ENCODE results near the gene FOXO3.
"Not testable (repeated sequence)": the region's sequence is repeated elsewhere in the genome, so short reads cannot be mapped to it uniquely, and the experiment has no call there.

FOXO3 gene

GRCh38 chr6:108677894-108678293, 117.2 kb downstream of the FOXO3 start:
- Histone ChIP-seq H3K36me3 (no peaks in the 10 kb centered on the region), H3K27ac (no peak overlapping the region)

GRCh38 chr6:108680314-108680713, 119.6 kb downstream of the FOXO3 start:
- H3K27ac ChIP-seq; H3K27me3 ChIP-seq (ENCODE audit: insufficient read depth, low read depth, severe bottlenecking); H3K9me3 ChIP-seq (ENCODE audit: severe bottlenecking); DNase-seq; H3K36me3 ChIP-seq; H3K4me3 ChIP-seq (ENCODE audit: low read depth, low read length): not testable (repeated sequence)

More at GRCh38 chr6:108677894-108678293, 117.2 kb downstream of the FOXO3 start:
- Histone ChIP-seq H3K9me3 (ENCODE audit: severe bottlenecking) (no peaks in the 10 kb centered on the region), H3K4me3 (ENCODE audit: low read depth, low read length) (no peak overlapping the region), H3K27me3 (ENCODE audit: insufficient read depth, low read depth, severe bottlenecking) (no peaks in the 10 kb centered on the region)
- DNase-seq: no peak
- TF ChIP-seq CTCF (IDR thresholded peaks at IDR 0.05; ENCODE audit: low read depth, low read length): no peak

GRCh38 chr6:108681721-108682120, 121.0 kb downstream of the FOXO3 start:
- H3K27ac ChIP-seq; DNase-seq; H3K4me3 ChIP-seq (ENCODE audit: low read depth, low read length); H3K9me3 ChIP-seq (ENCODE audit: severe bottlenecking); H3K36me3 ChIP-seq; H3K27me3 ChIP-seq (ENCODE audit: insufficient read depth, low read depth, severe bottlenecking): not testable (repeated sequence)

- H3K27ac ChIP-seq; H3K4me3 ChIP-seq (ENCODE audit: low read depth, low read length); DNase-seq; H3K9me3 ChIP-seq (ENCODE audit: severe bottlenecking); H3K27me3 ChIP-seq (ENCODE audit: insufficient read depth, low read depth, severe bottlenecking); H3K36me3 ChIP-seq: not testable (repeated sequence)
Measured at GRCh38 chr6:108682383-108683119, 121.8 kb downstream of the FOXO3 start.

- H3K27ac ChIP-seq; H3K27me3 ChIP-seq (ENCODE audit: insufficient read depth, low read depth, severe bottlenecking); H3K9me3 ChIP-seq (ENCODE audit: severe bottlenecking); H3K36me3 ChIP-seq; H3K4me3 ChIP-seq (ENCODE audit: low read depth, low read length); DNase-seq: not testable (repeated sequence)
Measured at GRCh38 chr6:108683976-108684375, 123.3 kb downstream of the FOXO3 start.

GRCh38 chr6:108684771-108685329, 124.1 kb downstream of the FOXO3 start:
- Histone ChIP-seq H3K4me3 (ENCODE audit: low read depth, low read length) (no peak overlapping the region), H3K36me3 (no peaks in the 10 kb centered on the region), H3K27me3 (ENCODE audit: insufficient read depth, low read depth, severe bottlenecking) (no peaks in the 10 kb centered on the region), H3K27ac (no peak overlapping the region), H3K9me3 (ENCODE audit: severe bottlenecking) (no peaks in the 10 kb centered on the region)
- TF ChIP-seq CTCF (IDR thresholded peaks at IDR 0.05; ENCODE audit: low read depth, low read length): no peak
- DNase-seq: no peak

- Histone ChIP-seq H3K27me3 (ENCODE audit: insufficient read depth, low read depth, severe bottlenecking) (no peaks in the 10 kb centered on the region), H3K36me3 (no peaks in the 10 kb centered on the region), H3K4me3 (ENCODE audit: low read depth, low read length) (no peak overlapping the region), H3K9me3 (ENCODE audit: severe bottlenecking) (no peaks in the 10 kb centered on the region), H3K27ac (no peak overlapping the region)
- no peak for TF ChIP-seq CTCF (IDR thresholded peaks at IDR 0.05; ENCODE audit: low read depth, low read length)
- DNase-seq: no peak
Measured at GRCh38 chr6:108685970-108686369, 125.3 kb downstream of the FOXO3 start.

GRCh38 chr6:108686896-108687295, 126.2 kb downstream of the FOXO3 start:
- Histone ChIP-seq H3K4me3 (ENCODE audit: low read depth, low read length) (no peak overlapping the region), H3K36me3 (no peaks in the 10 kb centered on the region), H3K27me3 (ENCODE audit: insufficient read depth, low read depth, severe bottlenecking) (no peaks in the 10 kb centered on the region), H3K27ac (no peak overlapping the region), H3K9me3 (ENCODE audit: severe bottlenecking) (no peaks in the 10 kb centered on the region)
- no peak for TF ChIP-seq CTCF (IDR thresholded peaks at IDR 0.05; ENCODE audit: low read depth, low read length)
- no peak for DNase-seq
